ENCODE measurements around the gene EFNA3. TPM values are rescaled to one million over a fixed set of nuclear protein-coding genes. Genes with fewer than 3 reads are reported as not detected.

The EFNA3 gene
- total RNA-seq, 1 donor from 2014 or later, result 2.9 TPM

- H3K9me3 ChIP-seq (ENCODE audit: insufficient read depth, low read depth, low read length), result no peaks in the 10 kb centered on the region
- H3K27me3 ChIP-seq (ENCODE audit: insufficient read depth, low read length), result peaks cover 22% of the 10 kb centered on the region
- Mint-ChIP-seq H3K4me1 (ENCODE audit: low read depth, unreplicated experiment) (peaks cover 7% of the 10 kb centered on the region), H3K9me3 (ENCODE audit: unreplicated experiment) (no peaks in the 10 kb centered on the region), H3K27me3 (ENCODE audit: low read depth, unreplicated experiment) (peaks cover 31% of the 10 kb centered on the region), H3K4me3 (ENCODE audit: unreplicated experiment) (no peak overlapping the region), H3K27ac (ENCODE audit: unreplicated experiment) (no peak overlapping the region), H3K36me3 (ENCODE audit: low read depth, unreplicated experiment) (peaks cover 2% of the 10 kb centered on the region)
- H3K27ac ChIP-seq (ENCODE audit: low read depth, low read length), result no peak overlapping the region
- H3K9ac ChIP-seq (ENCODE audit: low read length), result no peak overlapping the region
- no peaks in the 10 kb centered on the region for H3K79me2 ChIP-seq (ENCODE audit: insufficient read depth, low read length)
- peak overlapping the region; percentile 93 for H3K4me2 ChIP-seq (ENCODE audit: low read length)
- FAIRE-seq (no peak), DNase-seq (ENCODE audit: low read depth) (no peak)
- H4K20me1 ChIP-seq (ENCODE audit: insufficient read depth, low read length), result peaks cover 9% of the 10 kb centered on the region
- no peak overlapping the region for H2AFZ ChIP-seq (ENCODE audit: low read depth, low read length)
- no peaks in the 10 kb centered on the region for H3K36me3 ChIP-seq (ENCODE audit: insufficient read depth, low read length)
- no peak for TF ChIP-seq EZH2 (IDR thresholded peaks at IDR 0.05; ENCODE audit: insufficient read depth, low read length)
- TF ChIP-seq, protein P1, sequence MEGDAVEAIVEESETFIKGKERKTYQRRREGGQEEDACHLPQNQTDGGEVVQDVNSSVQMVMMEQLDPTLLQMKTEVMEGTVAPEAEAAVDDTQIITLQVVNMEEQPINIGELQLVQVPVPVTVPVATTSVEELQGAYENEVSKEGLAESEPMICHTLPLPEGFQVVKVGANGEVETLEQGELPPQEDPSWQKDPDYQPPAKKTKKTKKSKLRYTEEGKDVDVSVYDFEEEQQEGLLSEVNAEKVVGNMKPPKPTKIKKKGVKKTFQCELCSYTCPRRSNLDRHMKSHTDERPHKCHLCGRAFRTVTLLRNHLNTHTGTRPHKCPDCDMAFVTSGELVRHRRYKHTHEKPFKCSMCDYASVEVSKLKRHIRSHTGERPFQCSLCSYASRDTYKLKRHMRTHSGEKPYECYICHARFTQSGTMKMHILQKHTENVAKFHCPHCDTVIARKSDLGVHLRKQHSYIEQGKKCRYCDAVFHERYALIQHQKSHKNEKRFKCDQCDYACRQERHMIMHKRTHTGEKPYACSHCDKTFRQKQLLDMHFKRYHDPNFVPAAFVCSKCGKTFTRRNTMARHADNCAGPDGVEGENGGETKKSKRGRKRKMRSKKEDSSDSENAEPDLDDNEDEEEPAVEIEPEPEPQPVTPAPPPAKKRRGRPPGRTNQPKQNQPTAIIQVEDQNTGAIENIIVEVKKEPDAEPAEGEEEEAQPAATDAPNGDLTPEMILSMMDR (IDR thresholded peaks at IDR 0.05; ENCODE audit: insufficient read depth, low read depth, low read length), result peak; percentile 57
- H3K4me1 ChIP-seq (ENCODE audit: insufficient read depth, low read length), result peaks cover 15% of the 10 kb centered on the region
- H3K4me3 ChIP-seq (ENCODE audit: insufficient read depth, low read depth, low read length), result no peak overlapping the region
Measured at GRCh38 chr1:155086128-155086741, 7.6 kb downstream of the EFNA3 start.

GRCh38 chr1:155086856-155087535, 8.4 kb downstream of the EFNA3 start:
- Mint-ChIP-seq H3K4me3 (ENCODE audit: unreplicated experiment) (peak overlapping the region; percentile 62), H3K9me3 (ENCODE audit: unreplicated experiment) (no peaks in the 10 kb centered on the region), H3K4me1 (ENCODE audit: low read depth, unreplicated experiment) (peaks cover 2% of the 10 kb centered on the region), H3K27me3 (ENCODE audit: low read depth, unreplicated experiment) (peaks cover 28% of the 10 kb centered on the region), H3K36me3 (ENCODE audit: low read depth, unreplicated experiment) (peaks cover 2% of the 10 kb centered on the region), H3K27ac (ENCODE audit: unreplicated experiment) (peak overlapping the region; percentile 66)
- H3K36me3 ChIP-seq (ENCODE audit: insufficient read depth, low read length), result no peaks in the 10 kb centered on the region
- H3K79me2 ChIP-seq (ENCODE audit: insufficient read depth, low read length), result no peaks in the 10 kb centered on the region
- no peak overlapping the region for H3K4me2 ChIP-seq (ENCODE audit: low read length)
- no peak for TF ChIP-seq EZH2 (IDR thresholded peaks at IDR 0.05; ENCODE audit: insufficient read depth, low read length)
- TF ChIP-seq, protein P1 (IDR thresholded peaks at IDR 0.05; ENCODE audit: insufficient read depth, low read depth, low read length), result no peak
- H3K4me1 ChIP-seq (ENCODE audit: insufficient read depth, low read length), result peaks cover 15% of the 10 kb centered on the region
- no peak overlapping the region for H3K27ac ChIP-seq (ENCODE audit: low read depth, low read length)
- peaks cover 5% of the 10 kb centered on the region for H4K20me1 ChIP-seq (ENCODE audit: insufficient read depth, low read length)
- peaks cover 16% of the 10 kb centered on the region for H3K27me3 ChIP-seq (ENCODE audit: insufficient read depth, low read length)
- FAIRE-seq (no peak), DNase-seq (ENCODE audit: low read depth) (no peak)
- no peak overlapping the region for H3K4me3 ChIP-seq (ENCODE audit: insufficient read depth, low read depth, low read length)
- H2AFZ ChIP-seq (ENCODE audit: low read depth, low read length), result no peak overlapping the region
- no peak overlapping the region for H3K9ac ChIP-seq (ENCODE audit: low read length)
- no peaks in the 10 kb centered on the region for H3K9me3 ChIP-seq (ENCODE audit: insufficient read depth, low read depth, low read length)
